Keratinocyte (primary cell): ENCODE data around the gene FOXL3. TPM values are rescaled to one million over a fixed set of nuclear protein-coding genes. Genes with fewer than 3 reads are reported as not detected.

Source experiments
- DNase-seq: peaks from one replicate; pipeline ENCODE4 v3.0.0-alpha.2; 2011; ENCODE audit warnings: low read depth, missing footprints, low spot score
- FAIRE-seq: peaks from 2 replicates; lab custom pipeline; 2011; peaks lifted over from hg19 to GRCh38; lab: Jason Lieb, UNC
- H2AFZ ChIP-seq: 2 replicates; pipeline ENCODE4 v1.6.0; 2012; ENCODE audit warnings: low read length, control low read depth, inconsistent platforms; ENCODE audit not compliant: control insufficient read depth
- H3K27ac ChIP-seq: 2 replicates; pipeline ENCODE4 v1.5.1; 2011; ENCODE audit warnings: low read length; ENCODE audit not compliant: control insufficient read depth, insufficient read depth
- H3K27me3 ChIP-seq: 3 replicates; pipeline ENCODE4 v1.6.0; 2011; ENCODE audit warnings: low read length; ENCODE audit not compliant: control insufficient read depth, insufficient read depth; ENCODE audit errors: extremely low read depth
- H3K36me3 ChIP-seq, 2 experiments: 2 replicates in 1 of 2; 3 replicates in 1 of 2; pipeline ENCODE4 v1.5.1; 2011; ENCODE audit warnings: low read length in 2 of 2, mild to moderate bottlenecking in 1 of 2; ENCODE audit not compliant: control insufficient read depth in 2 of 2, insufficient read depth in 2 of 2; ENCODE audit errors: extremely low read depth in 1 of 2
- H3K4me1 ChIP-seq: 3 replicates; pipeline ENCODE4 v1.5.1; 2011; ENCODE audit warnings: low read length; ENCODE audit not compliant: control insufficient read depth, insufficient read depth; ENCODE audit errors: extremely low read depth
- H3K4me2 ChIP-seq: 3 replicates; pipeline ENCODE4 v1.6.0; 2011; ENCODE audit warnings: low read depth, low read length; ENCODE audit not compliant: control insufficient read depth, insufficient read depth; ENCODE audit errors: extremely low read depth
- H3K4me3 ChIP-seq, 3 experiments: fragments of 200-600 bp in 1 of 3; sonication (generic) in 1 of 3; 2 replicates in 2 of 3; 3 replicates in 1 of 3; pipeline ENCODE4 v1.5.1; 2011 to 2016; ENCODE audit warnings: low read length in 3 of 3, mild to moderate bottlenecking in 3 of 3, control low read depth in 2 of 3, inconsistent platforms in 1 of 3, low read depth in 1 of 3, mixed read lengths in 1 of 3, mixed run types in 1 of 3, moderate library complexity in 1 of 3; ENCODE audit not compliant: control insufficient read depth in 2 of 3, insufficient read depth in 2 of 3; ENCODE audit errors: extremely low read depth in 1 of 3
- H3K79me2 ChIP-seq: 2 replicates; pipeline ENCODE4 v1.6.0; 2012; ENCODE audit warnings: low read length; ENCODE audit not compliant: control insufficient read depth, insufficient read depth
- H3K9ac ChIP-seq: 3 replicates; pipeline ENCODE4 v1.6.0; 2011; ENCODE audit warnings: low read length; ENCODE audit not compliant: control insufficient read depth, insufficient read depth; ENCODE audit errors: extremely low read depth
- H3K9me1 ChIP-seq: 3 replicates; pipeline ENCODE4 v1.6.0; 2011; ENCODE audit warnings: low read length; ENCODE audit not compliant: control insufficient read depth, insufficient read depth; ENCODE audit errors: extremely low read depth
- H3K9me3 ChIP-seq: 2 replicates; pipeline ENCODE4 v1.5.1; 2012; ENCODE audit warnings: low read depth, low read length; ENCODE audit not compliant: control insufficient read depth
- H4K20me1 ChIP-seq: 3 replicates; pipeline ENCODE4 v1.6.0; 2011; ENCODE audit warnings: low read length; ENCODE audit not compliant: control insufficient read depth, insufficient read depth; ENCODE audit errors: extremely low read depth
- EZH2 ChIP-seq: IDR thresholded peaks from one replicate; pipeline ENCODE4 v1.6.1; 2012; ENCODE audit warnings: inconsistent platforms, mild to moderate bottlenecking, low read length, moderate library complexity
- dilution Hi-C: fragments of 300-500 bp; cut with MboI; formaldehyde crosslinking; loops from one replicate; pipeline ENCODE4 v1.7.0; 2020; ENCODE audit warnings: low sequenced_read_pairs; ENCODE audit not compliant: extremely low pct_ligation_motif_present
- polyA plus RNA-seq, 5 experiments: library from polyadenylated mRNA; depleted of rRNA in 3 of 5; stranded (reverse) in 3 of 5; stranded (forward) in 1 of 5; unstranded in 1 of 5; fragments of >200 nt; gene quantifications; 1 replicate in 1 of 5; 2 replicates in 3 of 5; 3 replicates in 1 of 5; pipeline versions ENCODE4 v1.2.1 to v1.2.3, GENCODE V29; 2011 to 2012; ENCODE audit warnings: missing spikeins in 2 of 5, low read depth in 1 of 5, low replicate concordance in 1 of 5
- TF ChIP-seq, protein P1 (sequence below), 3 experiments: IDR thresholded peaks in 1 of 3; conservative IDR thresholded peaks in 1 of 3; optimal IDR thresholded peaks in 1 of 3; 2 replicates in 2 of 3; 3 replicates in 1 of 3; pipeline versions ENCODE3 to v1.5.1; 2011; ENCODE audit warnings: low read length in 3 of 3, mild to moderate bottlenecking in 3 of 3, moderate library complexity in 2 of 3, control low read depth in 1 of 3, inconsistent platforms in 1 of 3; ENCODE audit not compliant: insufficient read depth in 2 of 3; ENCODE audit errors: extremely low read depth in 1 of 3

The FOXL3 gene
- polyA plus RNA-seq, 1 donor (not counting 4 experiments of a cell fraction or from before 2014, with no cell fraction given) = not detected

DNA sequence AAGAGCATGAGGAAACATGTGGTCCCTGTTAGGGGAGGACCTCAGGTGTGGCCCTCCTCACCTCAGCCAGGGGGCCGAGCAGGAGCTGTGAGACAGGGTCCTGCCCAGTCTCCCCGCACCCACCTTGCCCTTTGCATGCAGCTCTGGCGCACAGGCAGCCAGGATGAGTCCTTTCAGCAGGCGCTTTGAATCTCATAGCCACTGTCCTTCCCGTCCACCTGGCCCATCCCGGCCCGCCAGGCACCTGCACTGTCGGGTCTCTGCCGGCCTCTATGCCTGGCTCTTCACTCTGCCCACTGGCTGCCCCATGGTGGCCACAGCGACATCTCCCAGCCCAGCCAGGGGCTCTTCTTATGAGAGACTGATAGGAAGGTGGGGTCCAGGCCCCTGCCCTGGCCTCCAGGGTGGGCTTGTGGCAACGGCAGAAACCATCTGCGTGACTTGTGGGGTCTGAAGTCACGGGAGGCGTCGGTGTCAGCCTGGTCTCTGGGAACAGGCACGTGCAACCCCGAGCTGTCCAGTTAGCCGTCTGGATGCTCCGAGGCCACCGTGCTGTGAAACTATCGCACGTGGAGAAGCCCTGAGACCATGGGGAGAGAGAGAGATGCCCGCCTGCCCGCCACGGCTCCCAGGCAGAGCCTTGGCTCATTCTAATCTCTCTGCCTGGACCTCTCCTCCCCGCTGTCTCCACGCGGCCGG, 37.4 kb downstream of the FOXL3 start:
- no peak for TF ChIP-seq EZH2
- TF ChIP-seq, protein P1, sequence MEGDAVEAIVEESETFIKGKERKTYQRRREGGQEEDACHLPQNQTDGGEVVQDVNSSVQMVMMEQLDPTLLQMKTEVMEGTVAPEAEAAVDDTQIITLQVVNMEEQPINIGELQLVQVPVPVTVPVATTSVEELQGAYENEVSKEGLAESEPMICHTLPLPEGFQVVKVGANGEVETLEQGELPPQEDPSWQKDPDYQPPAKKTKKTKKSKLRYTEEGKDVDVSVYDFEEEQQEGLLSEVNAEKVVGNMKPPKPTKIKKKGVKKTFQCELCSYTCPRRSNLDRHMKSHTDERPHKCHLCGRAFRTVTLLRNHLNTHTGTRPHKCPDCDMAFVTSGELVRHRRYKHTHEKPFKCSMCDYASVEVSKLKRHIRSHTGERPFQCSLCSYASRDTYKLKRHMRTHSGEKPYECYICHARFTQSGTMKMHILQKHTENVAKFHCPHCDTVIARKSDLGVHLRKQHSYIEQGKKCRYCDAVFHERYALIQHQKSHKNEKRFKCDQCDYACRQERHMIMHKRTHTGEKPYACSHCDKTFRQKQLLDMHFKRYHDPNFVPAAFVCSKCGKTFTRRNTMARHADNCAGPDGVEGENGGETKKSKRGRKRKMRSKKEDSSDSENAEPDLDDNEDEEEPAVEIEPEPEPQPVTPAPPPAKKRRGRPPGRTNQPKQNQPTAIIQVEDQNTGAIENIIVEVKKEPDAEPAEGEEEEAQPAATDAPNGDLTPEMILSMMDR (optimal IDR thresholded peaks at IDR 0.05 in 1 of 3, IDR thresholded peaks at IDR 0.05 in 1 of 3, conservative IDR thresholded peaks at IDR 0.05 in 1 of 3; ENCODE audit: extremely low read depth in 1 of 3, insufficient read depth in 2 of 3, low read length in 3 of 3) = no peak
- no peak overlapping the region for H3K27ac ChIP-seq
- no peaks in the 10 kb centered on the region for H4K20me1 ChIP-seq
- H3K4me1 ChIP-seq = no peaks in the 10 kb centered on the region
- no peaks in the 10 kb centered on the region for H3K36me3 ChIP-seq
- H3K4me2 ChIP-seq = no peak overlapping the region
- H3K9me3 ChIP-seq = peaks cover 2% of the 10 kb centered on the region
- FAIRE-seq = no peak
- no peaks in the 10 kb centered on the region for H3K79me2 ChIP-seq
- dilution Hi-C loops = no loop called here
- no peak overlapping the region for H3K9ac ChIP-seq
- DNase-seq = no peak
- no peaks in the 10 kb centered on the region for H3K9me1 ChIP-seq
- no peak overlapping the region for H3K4me3 ChIP-seq
- H2AFZ ChIP-seq = no peak overlapping the region
- peaks cover 12% of the 10 kb centered on the region for H3K27me3 ChIP-seq

DNA sequence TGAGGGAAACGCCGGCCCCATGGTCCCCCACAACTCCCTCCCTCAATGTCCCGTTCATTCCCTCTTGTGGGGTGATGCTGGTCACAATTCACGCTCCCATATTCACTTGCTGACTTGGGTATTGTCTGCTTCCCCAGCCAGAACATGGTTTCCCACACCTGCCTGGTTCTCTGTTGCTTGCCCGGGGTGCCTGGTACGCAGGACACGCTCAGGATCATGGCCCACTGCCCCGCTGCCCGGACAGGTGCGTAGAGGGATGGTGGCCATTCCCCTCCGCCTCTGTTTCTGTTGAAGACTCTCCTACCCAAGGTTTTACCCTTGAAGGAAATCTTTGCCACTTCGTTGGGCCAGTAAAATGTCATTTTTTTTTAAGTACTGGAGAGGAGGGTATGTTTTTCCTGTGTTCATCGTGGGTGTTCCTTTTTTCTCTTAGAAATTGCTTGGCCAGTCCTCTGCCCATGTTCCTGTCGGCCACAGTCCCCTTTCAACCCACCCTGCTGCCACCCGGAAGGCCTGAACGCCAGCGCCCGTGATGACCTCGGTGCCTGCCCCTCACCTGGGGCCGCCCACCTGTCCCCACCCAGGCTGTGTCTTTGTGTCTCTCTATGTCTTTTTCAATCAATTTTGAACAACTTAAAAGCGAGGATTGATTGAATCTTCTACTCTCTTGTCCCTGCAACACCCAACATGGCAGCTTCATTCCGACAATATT, 38.2 kb downstream of the FOXL3 start:
- DNase-seq (no peak), FAIRE-seq (no peak)
- Histone ChIP-seq H3K4me1 (peaks cover 3% of the 10 kb centered on the region), H3K79me2 (no peaks in the 10 kb centered on the region), H3K4me2 (no peak overlapping the region), H3K9me3 (peaks cover 2% of the 10 kb centered on the region), H2AFZ (no peak overlapping the region), H4K20me1 (no peaks in the 10 kb centered on the region), H3K9ac (no peak overlapping the region), H3K27ac (no peak overlapping the region), H3K4me3 (no peak overlapping the region), H3K9me1 (no peaks in the 10 kb centered on the region), H3K27me3 (peaks cover 12% of the 10 kb centered on the region), H3K36me3 (no peaks in the 10 kb centered on the region)
- TF ChIP-seq, protein P1 (optimal IDR thresholded peaks at IDR 0.05 in 1 of 3, IDR thresholded peaks at IDR 0.05 in 1 of 3, conservative IDR thresholded peaks at IDR 0.05 in 1 of 3; ENCODE audit: extremely low read depth in 1 of 3, insufficient read depth in 2 of 3, low read length in 3 of 3) = no peak
- no peak for TF ChIP-seq EZH2
- dilution Hi-C loops = no loop called here
